ENCODE data around the gene SNRPD2.

SNRPD2 gene

GRCh38 chr19:45653634-45654033, 38.1 kb downstream of the SNRPD2 start:
- DNase-seq, result no peak

GRCh38 chr19:45650722-45651121, 41.0 kb downstream of the SNRPD2 start:
- DNase-seq, result no peak

- DNase-seq, result no peak
Measured at GRCh38 chr19:45646345-45646698, 45.4 kb downstream of the SNRPD2 start.

- peak; percentile 97 for DNase-seq
Measured at GRCh38 chr19:45645631-45646344, 46.0 kb downstream of the SNRPD2 start.

GRCh38 chr19:45645068-45645630, 46.6 kb downstream of the SNRPD2 start:
- no peak for DNase-seq

- no peak for DNase-seq
Measured at GRCh38 chr19:45643927-45644771, 47.6 kb downstream of the SNRPD2 start.

DNA sequence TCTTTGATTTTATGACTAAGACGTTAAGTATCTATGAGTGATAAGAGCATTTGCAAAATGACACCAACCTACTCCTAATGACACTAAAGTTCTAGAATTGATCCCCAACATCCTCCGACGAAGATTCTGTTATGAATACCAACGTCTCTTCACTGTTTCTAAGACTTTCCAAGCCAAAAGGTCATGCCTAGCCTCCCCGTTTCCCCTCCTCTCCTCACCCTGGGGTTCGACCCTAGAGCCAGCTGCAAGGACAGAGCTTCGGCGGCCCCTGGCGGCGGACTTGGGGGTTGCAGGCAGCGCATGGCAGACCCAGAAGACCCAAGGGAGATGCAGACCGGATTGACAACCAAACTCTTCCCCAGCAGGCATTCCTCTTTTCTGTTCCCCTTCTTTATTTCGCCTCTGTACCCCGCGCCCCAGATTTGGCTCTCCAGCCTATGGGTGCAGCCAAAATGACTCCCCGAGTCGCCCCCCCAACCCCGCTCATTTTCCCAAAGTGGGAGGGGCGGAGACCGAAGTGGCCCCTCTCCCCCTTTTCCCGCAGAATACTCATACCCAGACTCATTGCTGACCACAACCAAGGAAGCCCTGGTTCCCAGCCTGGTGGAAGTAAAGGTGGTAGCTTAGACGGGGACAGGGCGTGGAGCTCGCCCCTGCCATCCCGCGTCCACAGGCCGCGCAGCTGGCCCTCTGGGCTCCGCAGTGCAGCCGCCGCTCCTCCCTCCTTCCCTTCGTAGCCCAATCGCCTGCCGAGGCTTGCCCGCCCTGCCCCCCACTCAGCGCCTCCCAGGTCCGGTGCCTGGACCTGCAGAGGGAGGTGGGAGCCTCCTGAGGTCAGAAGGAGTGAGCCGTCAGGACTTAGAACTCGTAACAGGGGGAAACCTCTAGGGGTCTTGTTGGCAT, 48.5 kb downstream of the SNRPD2 start:
- peak; percentile 80 for DNase-seq

GRCh38 chr19:45641274-45642105, 50.3 kb downstream of the SNRPD2 start:
- no peak for DNase-seq

DNA sequence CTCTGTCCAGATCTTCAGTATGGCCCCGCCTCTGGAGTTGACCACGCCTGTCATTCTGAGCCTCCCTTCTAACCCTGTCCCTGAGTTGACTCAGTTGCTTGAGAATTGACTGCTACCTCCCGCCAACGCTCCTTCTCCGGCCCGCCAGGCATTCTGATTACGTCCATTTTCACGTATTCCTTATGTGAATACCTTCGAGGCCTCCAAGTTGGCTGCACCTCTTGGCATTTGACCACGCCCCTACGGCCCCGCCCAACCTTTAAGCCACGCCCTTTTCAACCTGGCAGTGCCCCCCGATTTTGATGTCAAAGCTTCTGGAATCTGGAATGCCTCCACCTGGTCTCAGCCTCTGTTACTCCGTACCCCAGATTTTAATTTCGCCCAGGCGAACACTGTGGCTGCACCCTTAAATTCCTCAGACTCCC, 50.9 kb downstream of the SNRPD2 start:
- DNase-seq, result no peak

DNA sequence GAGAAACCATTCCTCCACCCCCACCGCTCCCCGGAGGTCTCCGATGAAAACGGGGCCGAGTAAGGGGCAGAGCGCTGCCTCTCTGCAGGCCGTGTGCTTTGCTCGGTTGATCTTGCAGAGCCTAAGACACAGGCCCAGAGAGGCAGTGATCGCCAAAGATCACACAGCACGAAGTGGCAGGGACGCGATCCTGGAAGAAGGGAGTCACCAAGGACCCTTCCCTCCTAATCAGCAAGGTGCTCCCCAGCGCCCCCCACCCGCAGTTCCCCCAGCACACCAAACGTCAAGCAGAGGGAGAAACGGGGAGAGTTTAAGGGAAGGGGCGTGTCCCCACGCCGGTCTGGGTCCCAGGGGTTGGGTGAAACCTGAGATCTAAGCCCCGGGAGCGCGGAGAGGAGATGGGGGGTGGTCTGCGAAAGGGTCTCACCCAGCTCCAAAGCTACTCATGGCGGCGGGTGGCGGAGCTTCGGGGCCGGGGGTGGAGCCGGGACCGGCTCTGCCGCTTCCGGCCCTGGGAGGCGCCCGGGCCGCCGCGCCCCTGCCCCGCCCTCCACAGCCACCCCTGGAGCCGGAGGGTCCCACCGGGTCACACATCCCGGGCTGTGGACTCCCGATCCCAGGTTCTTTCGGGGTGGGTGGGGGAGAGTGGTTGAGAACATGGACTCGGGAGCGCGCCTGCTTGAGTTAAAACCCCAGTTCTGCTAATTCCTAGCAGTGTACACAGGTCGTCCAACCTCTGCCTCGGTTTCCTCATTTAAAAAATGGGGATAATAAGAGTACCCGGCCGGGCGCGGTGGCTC, 52.6 kb downstream of the SNRPD2 start, which contains the start of gene EML2:
TSS of gene EML2 (minus strand) at position 468 of the 800 bp plus-strand sequence. CDS start at position 447, 21 bp downstream.
- no peak for DNase-seq

- no peak for DNase-seq
Measured at GRCh38 chr19:45637890-45638667, 53.7 kb downstream of the SNRPD2 start.

All from NCI-H510A (cell line).